SU-DHL-6 (cell line): ENCODE results near the gene FNDC11.

ENCODE experiments used
- CTCF ChIP-seq: fragments of 200-600 bp; sonication (generic); IDR thresholded peaks from one replicate; pipeline ENCODE4 v1.5.1; 2017; ENCODE audit warnings: antibody characterized with exemption, mild to moderate bottlenecking, low read length, moderate library complexity; ENCODE audit not compliant: insufficient read depth, poor library complexity, severe bottlenecking
- EZH2phosphoT487 ChIP-seq: fragments of 200-600 bp; sonication (generic), shearing (Covaris generic); conservative IDR thresholded peaks from 2 replicates; pipeline ENCODE4 v1.6.1; 2018; ENCODE audit warnings: mild to moderate bottlenecking, antibody characterized with exemption, low read length, moderate library complexity, mixed read lengths

- TF ChIP-seq CTCF, result no peak
- TF ChIP-seq EZH2phosphoT487, result no peak
These were observed 3.5 kb downstream of the FNDC11 start for GRCh38 chr20:63557481-63557891.
